IgD-negative memory B cell (primary cell): ENCODE measurements around the gene RAPGEF4. TPM values are rescaled to one million over a fixed set of nuclear protein-coding genes. Genes with fewer than 3 reads are reported as not detected.

Source experiments
- H3K27ac Mint-ChIP-seq, 3 donors: one replicate each; pipeline ENCODE4 v1.8.0; 2020 to 2022; ENCODE audit warnings: mild to moderate bottlenecking in 3 of 3, mixed read lengths in 3 of 3, moderate library complexity in 1 of 3
- H3K27me3 Mint-ChIP-seq: one replicate; pipeline ENCODE4 v1.8.0; 2021; ENCODE audit warnings: mixed read lengths
- H3K36me3 Mint-ChIP-seq: one replicate; pipeline ENCODE4 v1.8.0; 2020; ENCODE audit warnings: mild to moderate bottlenecking, mixed read lengths
- H3K4me1 Mint-ChIP-seq, 3 donors: one replicate each; pipeline ENCODE4 v1.8.0; 2020 to 2022; ENCODE audit warnings: mixed read lengths in 3 of 3, mild to moderate bottlenecking in 1 of 3
- H3K4me3 Mint-ChIP-seq, 4 donors: one replicate each; pipeline ENCODE4 v1.8.0; 2020 to 2022; ENCODE audit warnings: mild to moderate bottlenecking in 4 of 4, mixed read lengths in 4 of 4, moderate library complexity in 3 of 4
- H3K9me3 Mint-ChIP-seq, 3 donors: one replicate each; pipeline ENCODE4 v1.8.0; 2020 to 2021; ENCODE audit warnings: mixed read lengths in 3 of 3, mild to moderate bottlenecking in 1 of 3
- polyA plus RNA-seq: library from polyadenylated mRNA; unstranded; fragments of 300-500 nt; fragmentation: Illumina TruSeq; gene quantifications from one replicate; pipeline ENCODE4 v1.2.3, GENCODE V29; 2021

RAPGEF4 gene
- polyA plus RNA-seq, 1 donor from 2014 or later = not detected

GRCh38 chr2:173058097-173058496 is 322.5 kb downstream of the RAPGEF4 start:
- Mint-ChIP-seq H3K36me3 (no peaks in the 10 kb centered on the region), H3K9me3 (peaks cover 0 to 4% (median 0%) of the 10 kb centered on the region in 3 donors), H3K4me3 (peak overlapping the region in 1 of 4 donors; percentile 65), H3K4me1 (peaks cover 12 to 16% (median 14%) of the 10 kb centered on the region in 3 donors), H3K27me3 (peaks cover 4% of the 10 kb centered on the region), H3K27ac (no peak overlapping the region)

- Mint-ChIP-seq H3K4me3 (no peak overlapping the region), H3K27me3 (peaks cover 4% of the 10 kb centered on the region), H3K36me3 (no peaks in the 10 kb centered on the region), H3K4me1 (peaks cover 12 to 16% (median 14%) of the 10 kb centered on the region in 3 donors), H3K27ac (no peak overlapping the region), H3K9me3 (peaks cover 0 to 4% (median 0%) of the 10 kb centered on the region in 3 donors)
Measured at GRCh38 chr2:173058673-173059072, 323.0 kb downstream of the RAPGEF4 start.

- Mint-ChIP-seq H3K27ac (no peak overlapping the region), H3K4me1 (peaks cover 12 to 16% (median 14%) of the 10 kb centered on the region in 3 donors), H3K4me3 (peak overlapping the region in 1 of 4 donors; percentile 93), H3K9me3 (peaks cover 0 to 4% (median 0%) of the 10 kb centered on the region in 3 donors), H3K36me3 (no peaks in the 10 kb centered on the region), H3K27me3 (peaks cover 10% of the 10 kb centered on the region)
Measured at GRCh38 chr2:173059292-173059691, 323.6 kb downstream of the RAPGEF4 start.

- H3K27me3 Mint-ChIP-seq = peaks cover 10% of the 10 kb centered on the region
Measured at GRCh38 chr2:173059971-173060461, 324.4 kb downstream of the RAPGEF4 start.

GRCh38 chr2:173062801-173063200 is 327.2 kb downstream of the RAPGEF4 start:
- H3K9me3 Mint-ChIP-seq = peaks cover 0 to 4% (median 0%) of the 10 kb centered on the region in 3 donors
- no peak overlapping the region for H3K4me3 Mint-ChIP-seq
- H3K4me1 Mint-ChIP-seq = peaks cover 12 to 16% (median 14%) of the 10 kb centered on the region in 3 donors
- no peak overlapping the region for H3K27ac Mint-ChIP-seq
- peaks cover 10% of the 10 kb centered on the region for H3K27me3 Mint-ChIP-seq
- no peaks in the 10 kb centered on the region for H3K36me3 Mint-ChIP-seq

More at GRCh38 chr2:173059971-173060461, 324.4 kb downstream of the RAPGEF4 start:
- Mint-ChIP-seq H3K4me1 (peaks cover 12 to 16% (median 14%) of the 10 kb centered on the region in 3 donors), H3K9me3 (peaks cover 0 to 4% (median 0%) of the 10 kb centered on the region in 3 donors), H3K36me3 (no peaks in the 10 kb centered on the region), H3K4me3 (peak overlapping the region in 3 of 4 donors; percentile 22 to 93 (median 46)), H3K27ac (peak overlapping the region in 1 of 3 donors; percentile 13)

GRCh38 chr2:173064151-173064805 is 328.6 kb downstream of the RAPGEF4 start:
- Mint-ChIP-seq H3K9me3 (no peaks in the 10 kb centered on the region), H3K4me3 (no peak overlapping the region), H3K27me3 (peaks cover 10% of the 10 kb centered on the region), H3K4me1 (peaks cover 9 to 10% (median 10%) of the 10 kb centered on the region in 3 donors), H3K36me3 (no peaks in the 10 kb centered on the region), H3K27ac (no peak overlapping the region)

GRCh38 chr2:173066887-173067676 is 331.4 kb downstream of the RAPGEF4 start:
- no peaks in the 10 kb centered on the region for H3K4me1 Mint-ChIP-seq
- no peak overlapping the region for H3K4me3 Mint-ChIP-seq
- H3K27ac Mint-ChIP-seq = no peak overlapping the region
- no peaks in the 10 kb centered on the region for H3K36me3 Mint-ChIP-seq
- H3K9me3 Mint-ChIP-seq = no peaks in the 10 kb centered on the region
- peaks cover 18% of the 10 kb centered on the region for H3K27me3 Mint-ChIP-seq

- Mint-ChIP-seq H3K4me3 (peak overlapping the region; percentile 80 to 92 (median 88)), H3K27ac (peak overlapping the region in 1 of 3 donors; percentile 47), H3K36me3 (no peaks in the 10 kb centered on the region), H3K9me3 (no peaks in the 10 kb centered on the region), H3K4me1 (peaks cover 13 to 21% (median 16%) of the 10 kb centered on the region in 3 donors), H3K27me3 (peaks cover 4% of the 10 kb centered on the region)
Measured at GRCh38 chr2:173075056-173075780, 339.6 kb downstream of the RAPGEF4 start.

GRCh38 chr2:173075781-173076580 is 340.3 kb downstream of the RAPGEF4 start, which contains the start of gene MAP3K20:
MAP3K20 (plus strand) TSS chr2:173075846; CDS start chr2:173091032, 15,186 bp downstream.
- Mint-ChIP-seq H3K4me3 (peak within 1 kb of the TSS; percentile 86 to 96 (median 91)), H3K27ac (peak within 1 kb of the TSS in 2 of 3 donors; percentile 40 to 90), H3K4me1 (peaks cover 13 to 21% (median 16%) of the 10 kb centered on the region in 3 donors), H3K9me3 (no peaks in the 10 kb centered on the region), H3K36me3 (no peaks in the 10 kb centered on the region), H3K27me3 (peaks cover 3% of the 10 kb centered on the region)

- Mint-ChIP-seq H3K4me1 (peaks cover 13 to 21% (median 16%) of the 10 kb centered on the region in 3 donors), H3K4me3 (peak overlapping the region; percentile 86 to 96 (median 90)), H3K27me3 (no peaks in the 10 kb centered on the region), H3K27ac (peak overlapping the region; percentile 40 to 90 (median 65)), H3K9me3 (no peaks in the 10 kb centered on the region), H3K36me3 (no peaks in the 10 kb centered on the region)
Measured at GRCh38 chr2:173076581-173077345, 341.1 kb downstream of the RAPGEF4 start.

- H3K4me3 Mint-ChIP-seq = peak overlapping the region; percentile 86 to 96 (median 90)
- no peak overlapping the region for H3K27ac Mint-ChIP-seq
- no peaks in the 10 kb centered on the region for H3K36me3 Mint-ChIP-seq
- no peaks in the 10 kb centered on the region for H3K27me3 Mint-ChIP-seq
- H3K9me3 Mint-ChIP-seq = no peaks in the 10 kb centered on the region
- peaks cover 13 to 21% (median 16%) of the 10 kb centered on the region in 3 donors for H3K4me1 Mint-ChIP-seq
Measured at GRCh38 chr2:173077506-173078177, 342.0 kb downstream of the RAPGEF4 start.

- H3K36me3 Mint-ChIP-seq = no peaks in the 10 kb centered on the region
- peaks cover 13 to 20% (median 15%) of the 10 kb centered on the region in 3 donors for H3K4me1 Mint-ChIP-seq
- no peak overlapping the region for H3K4me3 Mint-ChIP-seq
- no peaks in the 10 kb centered on the region for H3K27me3 Mint-ChIP-seq
- H3K9me3 Mint-ChIP-seq = no peaks in the 10 kb centered on the region
- H3K27ac Mint-ChIP-seq = peak overlapping the region in 1 of 3 donors; percentile 72
Measured at GRCh38 chr2:173079141-173079540, 343.5 kb downstream of the RAPGEF4 start.
